Esophagus mucosa (tissue), 1 donor: Measurements from ENCODE around the gene CAPN10. TPM values are rescaled to one million over a fixed set of nuclear protein-coding genes. Genes with fewer than 3 reads are reported as not detected.
A peak's percentile ranks its signal among the peaks of the same experiment; 100 is the strongest.

Experiments used
- ATAC-seq: fragments of 200-7000 bp; cut with Tn5 transposase; one replicate; pipeline ENCODE4 v1.9.1; 2020
- total RNA-seq: library from RNA; stranded (reverse); gene quantifications from one replicate; pipeline ENCODE4 v1.2.4, GENCODE V29; 2023
- donor health status: DM: yes; HTN: yes; CAD: no.

Gene CAPN10
- total RNA-seq, 1 donor from 2014 or later, result 10.5 TPM

DNA sequence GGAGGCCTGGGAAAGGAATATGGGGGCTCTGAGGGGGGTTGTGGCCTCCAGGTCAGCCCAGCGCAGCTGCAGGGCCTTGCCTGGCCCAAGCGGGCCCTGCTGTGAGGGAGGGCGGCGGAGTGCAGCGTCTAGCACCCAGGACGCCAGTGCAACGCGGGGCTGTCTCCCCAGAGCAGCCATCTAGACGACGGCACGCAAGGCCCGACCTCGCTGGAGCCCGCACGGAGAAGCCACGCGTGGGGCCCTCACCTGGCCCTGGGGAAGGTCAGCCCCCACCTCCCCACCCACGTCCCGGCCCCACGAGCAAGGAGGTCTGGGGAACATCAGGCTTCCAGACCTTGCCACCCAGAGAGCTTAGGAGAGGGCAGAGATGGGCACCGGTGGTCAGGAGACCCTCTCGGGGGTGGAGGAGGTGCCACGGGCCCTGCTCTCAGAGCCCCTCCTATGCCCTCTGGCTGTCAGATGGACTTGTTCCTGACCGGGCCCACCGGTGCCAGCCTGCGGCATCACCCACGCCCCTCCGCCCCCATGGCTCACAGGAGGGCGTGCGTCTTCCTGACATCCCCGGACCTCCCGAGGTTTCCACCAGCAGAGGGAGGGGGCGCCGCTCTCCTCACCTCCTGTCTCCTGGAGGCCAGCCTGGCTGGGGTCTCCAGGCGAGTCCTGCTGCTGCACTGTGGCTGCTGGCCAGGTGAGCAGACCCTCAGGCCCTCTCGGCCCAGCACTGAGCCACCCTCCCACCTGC, 55.7 kb downstream of the CAPN10 start:
- ATAC-seq, result peak; percentile 5

DNA sequence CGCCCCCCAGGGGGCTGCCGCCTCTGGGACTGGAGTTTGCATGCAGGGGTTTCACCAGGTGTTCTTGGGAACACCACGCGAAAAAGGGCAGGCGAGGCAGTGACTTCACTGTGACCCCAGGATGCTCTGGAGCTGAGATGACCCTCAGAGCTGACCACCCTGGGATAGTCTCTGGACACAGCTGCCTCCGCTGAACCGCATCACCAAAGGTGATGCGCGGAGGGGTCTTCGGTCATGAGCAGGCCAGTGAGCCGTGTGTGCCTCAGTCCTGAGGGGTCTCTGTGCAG, 56.2 kb downstream of the CAPN10 start:
- ATAC-seq, result no peak

DNA sequence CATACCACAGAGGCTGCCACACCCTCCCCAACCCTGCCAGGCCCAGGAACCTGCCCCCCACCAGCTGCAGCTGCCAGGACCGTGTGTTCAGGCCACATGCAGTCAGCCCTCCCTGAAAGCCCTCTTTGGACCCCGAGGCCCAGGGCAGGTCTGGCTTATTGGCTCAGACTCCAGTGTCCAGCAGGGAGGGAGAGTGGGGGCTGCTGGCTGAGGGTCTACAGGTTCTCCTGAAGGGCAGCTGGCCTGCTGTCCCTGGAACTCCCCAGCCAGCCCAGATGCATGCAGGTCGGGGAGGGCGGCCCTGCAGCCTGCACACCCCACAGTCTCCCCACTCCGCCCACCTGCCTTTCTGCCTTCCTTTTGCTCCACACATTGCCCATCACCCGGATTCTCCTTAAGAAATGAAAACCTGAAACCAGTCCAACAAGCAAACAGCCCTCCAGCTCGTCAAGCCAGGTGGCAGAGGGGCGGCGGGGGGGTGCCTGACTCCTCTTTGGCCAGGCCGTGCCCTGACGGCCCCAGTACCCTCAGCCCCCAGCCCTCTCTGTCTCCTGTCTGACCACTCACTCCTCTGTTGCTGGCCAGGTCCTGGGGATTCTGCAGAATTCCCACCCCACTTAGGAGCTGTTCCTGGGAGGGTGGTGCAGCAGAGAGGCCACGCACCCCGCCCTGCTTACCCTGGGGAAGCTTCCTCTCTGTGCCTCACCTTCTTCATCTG, 56.7 kb downstream of the CAPN10 start:
- no peak for ATAC-seq

DNA sequence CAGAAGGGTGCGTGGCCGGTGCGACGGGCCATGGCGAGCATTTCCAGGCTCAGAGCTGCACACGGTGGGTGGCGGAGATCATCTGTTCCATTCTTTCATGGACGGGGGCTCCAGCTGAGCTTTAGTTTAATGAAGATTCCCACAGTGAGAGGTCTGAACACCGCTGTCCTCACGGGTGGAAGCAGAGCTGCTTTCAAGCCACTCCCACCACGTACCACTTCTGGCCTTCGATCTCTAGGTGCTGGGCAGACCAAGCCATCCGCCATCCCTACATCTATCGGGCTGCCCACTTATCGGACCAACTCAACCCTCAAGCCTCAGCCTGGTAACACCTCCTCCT, 57.2 kb downstream of the CAPN10 start:
- no peak for ATAC-seq

DNA sequence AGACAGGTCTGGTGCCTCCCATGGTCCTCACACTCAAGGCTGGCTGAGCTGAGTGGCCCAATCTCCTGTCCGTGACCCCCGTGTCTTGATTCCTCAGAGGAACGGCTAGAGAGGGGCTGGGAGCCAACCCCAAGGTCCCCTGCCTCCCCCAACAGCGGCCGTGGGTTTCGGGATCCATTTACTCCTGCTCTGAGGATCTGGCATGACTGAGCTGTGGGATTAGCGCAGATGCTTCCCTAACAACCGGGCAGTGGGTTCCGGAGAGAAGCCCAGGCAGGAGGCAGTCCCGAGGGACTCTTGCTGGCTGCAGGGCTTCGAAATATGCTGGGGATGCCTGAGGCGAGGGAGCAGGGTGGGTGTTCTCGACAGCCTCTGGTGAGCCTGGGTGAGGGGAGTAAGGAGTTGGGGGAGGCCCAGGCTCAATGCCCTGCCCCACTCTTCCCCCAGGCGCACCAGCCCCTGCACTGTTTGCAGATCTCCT, 57.7 kb downstream of the CAPN10 start:
- ATAC-seq, result no peak

DNA sequence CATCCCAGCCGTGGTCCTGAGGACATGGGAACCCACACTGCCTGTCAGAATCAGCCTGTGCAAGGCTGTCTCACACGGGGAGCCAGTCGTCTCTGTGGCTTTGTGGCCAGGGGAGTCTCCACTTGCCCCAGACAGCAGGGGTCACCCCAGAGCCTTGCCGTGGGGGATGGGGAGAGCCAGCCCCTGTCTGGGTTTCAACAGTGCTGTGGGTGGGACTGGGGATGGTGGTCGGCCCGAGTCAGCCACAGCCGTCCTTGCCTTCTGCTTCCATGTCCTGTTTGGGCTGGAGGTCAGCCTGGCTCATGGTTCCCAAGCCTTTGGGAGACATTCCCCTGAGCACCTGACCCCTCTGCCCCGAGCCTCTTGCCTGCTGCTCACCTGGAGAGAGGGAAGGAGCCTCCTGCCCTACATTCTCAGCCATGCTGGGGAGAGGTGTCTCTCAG, 58.3 kb downstream of the CAPN10 start:
- no peak for ATAC-seq

DNA sequence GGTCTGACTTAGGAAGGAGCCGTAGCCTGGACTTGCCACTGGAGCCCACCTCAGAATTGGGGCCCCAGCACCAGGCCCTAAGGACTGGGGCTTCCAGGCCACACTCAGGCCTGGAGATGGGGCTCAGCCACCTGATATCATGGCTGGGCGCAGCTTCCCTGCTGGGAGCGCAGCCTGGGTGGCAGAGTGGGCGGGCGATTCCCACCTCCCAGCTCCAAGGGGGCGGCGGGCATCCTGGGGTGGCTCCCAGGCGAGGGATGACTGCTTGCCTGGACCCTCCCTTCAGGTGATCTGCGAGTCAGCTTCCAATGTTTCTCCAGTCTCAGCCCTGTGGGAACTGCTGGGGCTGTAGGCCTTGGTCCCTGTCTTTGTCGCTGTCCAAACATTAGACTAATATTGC, 58.8 kb downstream of the CAPN10 start:
- no peak for ATAC-seq

DNA sequence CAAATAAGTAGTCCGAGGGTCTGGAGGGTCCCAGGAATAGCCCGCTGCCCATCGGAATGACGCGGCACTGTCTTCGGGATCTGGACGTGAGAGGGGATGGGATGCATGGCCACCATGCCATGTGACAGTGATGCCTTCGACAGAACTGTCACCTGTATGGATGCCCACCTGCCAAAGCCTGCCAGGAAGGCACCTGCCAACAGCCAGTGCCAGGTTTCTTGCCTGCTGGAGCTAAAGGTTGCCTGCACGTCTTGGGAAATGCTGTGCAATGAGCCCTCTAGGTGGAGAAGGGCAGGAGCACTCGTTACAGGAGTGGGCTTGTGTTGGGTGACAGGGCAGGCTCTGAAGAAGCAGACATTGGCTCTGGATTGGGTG, 59.3 kb downstream of the CAPN10 start:
- peak; percentile 22 for ATAC-seq

DNA sequence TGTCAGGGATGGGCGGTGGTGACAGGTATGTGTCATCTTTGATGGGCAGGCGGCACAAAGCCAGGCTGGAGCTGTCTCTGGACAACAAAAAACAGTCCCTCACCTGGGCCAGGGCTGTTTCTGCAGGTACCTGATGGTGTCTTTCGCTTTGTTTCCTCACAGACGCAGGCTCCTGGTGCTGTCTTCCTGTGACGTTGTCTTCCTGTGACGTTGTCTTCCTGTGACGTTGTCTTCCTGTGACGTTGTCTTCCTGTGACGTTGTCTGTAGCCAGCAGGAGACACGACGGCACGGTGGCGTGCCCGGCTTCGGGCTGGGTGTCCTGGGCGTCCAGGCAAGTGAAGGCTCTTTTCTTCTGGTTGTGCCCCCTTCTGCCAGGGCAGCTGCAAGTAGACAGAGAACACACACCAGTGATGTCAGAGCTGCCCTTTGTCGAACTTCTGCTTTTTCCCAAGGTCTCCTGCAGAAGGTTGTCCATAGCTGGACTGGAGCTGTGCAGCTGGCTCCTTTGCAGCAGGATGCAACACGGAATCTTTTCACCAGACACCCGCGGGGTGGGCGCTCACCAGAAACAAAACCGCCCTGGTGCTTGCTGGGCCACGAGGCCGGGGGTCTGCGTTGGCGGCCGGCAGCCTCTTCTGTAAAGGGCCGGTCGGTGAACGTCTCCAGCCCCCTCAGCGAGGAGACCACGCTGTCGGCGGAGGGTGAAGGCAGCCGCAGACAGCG, 59.8 kb downstream of the CAPN10 start:
- no peak for ATAC-seq

DNA sequence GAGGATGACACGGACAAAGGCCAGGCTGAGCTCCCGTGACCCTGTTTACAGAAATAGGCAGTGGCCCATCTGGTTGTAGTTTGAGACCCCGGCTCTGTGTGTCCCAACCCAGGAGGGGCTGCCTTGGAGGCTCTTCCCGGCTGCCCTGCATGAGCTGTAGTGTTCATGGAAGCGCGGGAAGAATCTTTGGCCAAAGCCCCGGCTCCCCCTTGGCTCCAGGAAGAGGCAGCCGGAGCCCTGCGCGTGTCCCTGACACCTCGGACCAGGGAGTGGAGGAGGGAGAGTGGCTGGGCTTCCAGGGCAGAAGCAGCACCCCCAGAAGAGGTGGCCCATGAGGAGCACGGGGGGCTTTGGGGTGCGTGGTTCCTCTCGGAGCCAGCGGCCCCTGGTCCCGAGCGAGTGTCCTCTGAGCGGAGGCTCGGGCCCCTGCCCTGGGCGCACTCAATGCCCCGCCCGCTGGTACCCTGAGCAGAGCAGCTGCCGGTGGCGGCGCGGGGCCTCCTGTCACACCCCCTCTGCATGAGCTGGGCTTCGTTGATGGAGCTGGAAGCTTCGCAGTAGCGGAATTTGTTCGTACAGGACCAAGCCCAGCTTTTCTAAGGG, 60.5 kb downstream of the CAPN10 start:
- no peak for ATAC-seq

DNA sequence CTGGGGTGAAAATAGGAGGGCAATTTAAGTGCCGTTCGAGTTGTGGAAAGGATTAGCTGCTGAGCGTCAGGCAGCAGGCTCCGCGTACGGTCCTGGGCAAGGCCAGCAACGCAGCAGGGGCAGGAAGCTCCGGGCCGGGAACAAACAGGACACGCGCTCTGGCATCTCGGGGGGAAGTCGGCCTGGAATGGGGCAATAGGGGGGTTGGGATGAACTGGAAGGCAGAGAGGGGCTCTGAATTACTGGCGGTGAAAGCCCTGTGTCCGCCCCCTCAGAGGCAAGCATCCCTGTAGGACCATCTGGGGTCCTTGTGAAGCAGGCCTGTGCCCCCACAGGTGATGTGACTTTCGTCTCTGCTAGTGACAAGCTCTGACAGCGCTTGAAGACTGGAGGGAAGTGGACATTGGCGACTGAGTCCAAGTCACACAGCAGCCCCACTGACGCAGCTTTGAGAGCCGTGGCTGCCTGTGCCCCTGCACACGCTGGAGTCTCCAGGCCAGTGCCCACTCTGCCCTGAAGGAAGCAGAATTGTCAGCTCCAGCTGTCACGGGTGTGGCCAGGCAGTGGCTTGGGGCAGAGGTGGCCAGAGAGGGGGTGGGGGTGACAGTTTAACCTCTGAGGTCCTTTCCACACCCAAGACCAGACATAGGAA, 61.1 kb downstream of the CAPN10 start:
- ATAC-seq, result no peak

DNA sequence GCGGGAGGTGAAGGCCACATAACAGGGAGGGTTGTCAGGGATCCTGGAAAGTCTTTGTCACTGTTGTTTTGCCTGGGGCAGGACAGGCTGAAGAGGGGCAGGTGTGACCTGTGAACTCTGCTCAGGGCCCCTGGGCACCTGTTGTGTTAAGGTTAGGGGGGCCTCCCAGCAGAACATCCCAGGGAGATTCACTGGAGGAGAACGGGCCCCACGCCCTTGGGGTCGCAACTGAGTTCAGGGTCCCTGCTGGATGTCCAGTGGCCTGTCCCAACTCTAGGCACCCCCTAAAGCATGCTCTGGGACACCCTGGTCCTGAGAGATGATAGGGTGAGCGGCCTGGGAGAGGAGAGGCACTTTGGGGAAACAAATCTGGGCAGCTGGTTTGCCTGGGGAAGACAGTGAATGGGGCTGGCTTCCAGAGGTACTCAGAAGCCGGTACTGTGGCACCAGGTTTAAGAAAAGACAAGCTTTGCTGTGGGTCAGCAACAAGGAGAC, 61.7 kb downstream of the CAPN10 start:
- no peak for ATAC-seq

Other genes starting within 250 kb of the CAPN10 start
- gene GPC1, start 151.1 kb upstream of the CAPN10 start, total RNA-seq, result 101 TPM
- gene ANKMY1, start 28.7 kb upstream of the CAPN10 start, total RNA-seq, result 8.9 TPM
- gene DUSP28, start 26.4 kb upstream of the CAPN10 start, total RNA-seq, result 3.7 TPM
- gene RNPEPL1, start 18.2 kb upstream of the CAPN10 start, total RNA-seq, result 44.6 TPM
- 0.24 TPM for gene GPR35, start 38.7 kb downstream of the CAPN10 start, total RNA-seq
- gene AQP12B, start 96.2 kb downstream of the CAPN10 start, total RNA-seq, result not detected
- gene AQP12A, start 105.1 kb downstream of the CAPN10 start, total RNA-seq, result not detected
- gene KIF1A, start 233.5 kb downstream of the CAPN10 start, total RNA-seq, result 0.12 TPM